GM12891 (cell line): ENCODE results near the gene AUNIP.

ENCODE experiments used
- DNase-seq: peaks from one replicate; pipeline ENCODE4 v3.0.0; 2011; ENCODE audit warnings: low spot score; ENCODE audit not compliant: insufficient read length
- FAIRE-seq: peaks from 2 replicates; lab custom pipeline; 2011; peaks lifted over from hg19 to GRCh38; lab: Jason Lieb, UNC
- PAX5 ChIP-seq: IDR thresholded peaks from 2 replicates; pipeline ENCODE4 v1.6.1; 2011; ENCODE audit warnings: low read length, moderate library complexity, mild to moderate bottlenecking; ENCODE audit not compliant: insufficient read depth, severe bottlenecking
- POLR2A ChIP-seq: IDR thresholded peaks from 2 replicates; pipeline ENCODE4 v1.6.1; 2011; ENCODE audit warnings: low read depth, low read length, control low read depth
- POLR2AphosphoS5 ChIP-seq: IDR thresholded peaks from 2 replicates; pipeline ENCODE4 v1.6.1; 2011; ENCODE audit warnings: low read depth, low read length, control low read depth
- POU2F2 ChIP-seq: IDR thresholded peaks from 2 replicates; pipeline ENCODE4 v1.6.1; 2011; ENCODE audit warnings: low read depth, mild to moderate bottlenecking, control low read depth, low read length, moderate library complexity
- SPI1 ChIP-seq: IDR thresholded peaks from 2 replicates; pipeline ENCODE4 v1.6.1; 2011; ENCODE audit warnings: low read depth, low read length, control low read depth
- TAF1 ChIP-seq: IDR thresholded peaks from 2 replicates; pipeline ENCODE4 v1.6.1; 2011; ENCODE audit warnings: low read depth, low read length, control low read depth

AUNIP gene

GRCh38 chr1:25900219-25900618 is 41.0 kb upstream of the AUNIP start:
- no peak for FAIRE-seq
- DNase-seq, result no peak
- TF ChIP-seq TAF1 (no peak), POU2F2 (no peak)

- no peak for TF ChIP-seq PAX5
- TF ChIP-seq POLR2AphosphoS5, result no peak
- no peak for TF ChIP-seq POLR2A
- TF ChIP-seq SPI1, result no peak
- TF ChIP-seq POU2F2, result no peak
- no peak for TF ChIP-seq TAF1
- FAIRE-seq, result no peak
Measured at GRCh38 chr1:25899792-25900191, 40.5 kb upstream of the AUNIP start.

GRCh38 chr1:25898223-25899015 is 39.2 kb upstream of the AUNIP start:
- DNase-seq, result no peak

More at GRCh38 chr1:25899792-25900191, 40.5 kb upstream of the AUNIP start:
- no peak for DNase-seq

DNA sequence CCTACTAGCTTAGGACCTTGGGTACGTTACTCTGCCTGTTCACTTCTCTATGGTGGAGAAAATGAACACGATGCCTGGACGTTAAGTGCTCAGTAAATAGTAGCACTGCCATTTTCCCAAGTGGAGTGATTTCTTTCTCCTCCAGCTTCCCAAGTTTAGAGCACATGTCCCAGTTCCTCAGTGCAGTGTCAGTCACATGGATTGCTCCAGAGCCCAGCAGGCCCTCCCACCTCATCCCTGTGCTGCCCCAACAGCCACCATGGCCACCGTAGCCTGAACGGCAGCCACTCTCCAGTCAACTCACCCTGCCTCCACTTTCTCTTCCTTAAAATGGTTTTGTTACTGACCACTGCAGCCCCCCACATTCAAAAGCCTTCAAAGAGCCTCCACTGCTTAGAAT is 38.5 kb upstream of the AUNIP start:
- no peak for FAIRE-seq
- TF ChIP-seq TAF1 (no peak), PAX5 (no peak), POU2F2 (no peak), SPI1 (no peak), POLR2AphosphoS5 (no peak), POLR2A (no peak)
- DNase-seq, result no peak

More at GRCh38 chr1:25898223-25899015, 39.2 kb upstream of the AUNIP start:
- FAIRE-seq, result no peak
- TF ChIP-seq POU2F2 (no peak), POLR2AphosphoS5 (no peak), POLR2A (no peak)

GRCh38 chr1:25896266-25896665 is 37.0 kb upstream of the AUNIP start:
- no peak for FAIRE-seq
- no peak for TF ChIP-seq PAX5
- TF ChIP-seq SPI1, result no peak
- TF ChIP-seq POU2F2, result no peak
- TF ChIP-seq POLR2A, result no peak
- TF ChIP-seq TAF1, result no peak
- TF ChIP-seq POLR2AphosphoS5, result no peak
- no peak for DNase-seq

GRCh38 chr1:25895365-25895990 is 36.2 kb upstream of the AUNIP start:
- DNase-seq (peak; percentile 91), FAIRE-seq (peak; percentile 91)
- TF ChIP-seq SPI1 (peak; percentile 48), TAF1 (no peak)

DNA sequence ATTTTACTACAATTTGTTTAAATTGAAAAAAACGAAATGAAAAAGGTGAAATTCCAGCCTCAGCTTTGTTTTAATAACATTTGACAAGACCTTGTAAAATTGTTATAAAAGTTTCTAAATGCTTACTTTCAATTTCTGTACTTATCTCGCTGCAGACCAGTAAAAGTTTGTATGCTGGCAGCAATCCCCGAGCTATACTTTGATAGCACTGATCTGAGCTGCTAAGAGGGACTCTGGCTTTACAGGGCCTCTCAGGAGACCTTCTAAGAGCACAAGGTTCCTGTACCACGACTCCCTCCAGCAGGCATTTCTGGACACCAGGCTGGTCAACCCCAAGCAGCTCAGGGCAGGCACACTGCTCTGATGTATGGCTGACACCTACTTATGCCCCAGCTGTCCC is 33.9 kb upstream of the AUNIP start:
- no peak for TF ChIP-seq SPI1
- no peak for TF ChIP-seq TAF1
- TF ChIP-seq PAX5, result no peak
- TF ChIP-seq POLR2A, result no peak
- no peak for TF ChIP-seq POU2F2
- no peak for TF ChIP-seq POLR2AphosphoS5
- DNase-seq (no peak), FAIRE-seq (no peak)

- DNase-seq, result no peak
- FAIRE-seq, result no peak
- TF ChIP-seq POLR2AphosphoS5 (no peak), PAX5 (no peak), TAF1 (no peak), SPI1 (no peak), POU2F2 (no peak), POLR2A (no peak)
Measured at GRCh38 chr1:25891606-25892005, 32.3 kb upstream of the AUNIP start.

DNA sequence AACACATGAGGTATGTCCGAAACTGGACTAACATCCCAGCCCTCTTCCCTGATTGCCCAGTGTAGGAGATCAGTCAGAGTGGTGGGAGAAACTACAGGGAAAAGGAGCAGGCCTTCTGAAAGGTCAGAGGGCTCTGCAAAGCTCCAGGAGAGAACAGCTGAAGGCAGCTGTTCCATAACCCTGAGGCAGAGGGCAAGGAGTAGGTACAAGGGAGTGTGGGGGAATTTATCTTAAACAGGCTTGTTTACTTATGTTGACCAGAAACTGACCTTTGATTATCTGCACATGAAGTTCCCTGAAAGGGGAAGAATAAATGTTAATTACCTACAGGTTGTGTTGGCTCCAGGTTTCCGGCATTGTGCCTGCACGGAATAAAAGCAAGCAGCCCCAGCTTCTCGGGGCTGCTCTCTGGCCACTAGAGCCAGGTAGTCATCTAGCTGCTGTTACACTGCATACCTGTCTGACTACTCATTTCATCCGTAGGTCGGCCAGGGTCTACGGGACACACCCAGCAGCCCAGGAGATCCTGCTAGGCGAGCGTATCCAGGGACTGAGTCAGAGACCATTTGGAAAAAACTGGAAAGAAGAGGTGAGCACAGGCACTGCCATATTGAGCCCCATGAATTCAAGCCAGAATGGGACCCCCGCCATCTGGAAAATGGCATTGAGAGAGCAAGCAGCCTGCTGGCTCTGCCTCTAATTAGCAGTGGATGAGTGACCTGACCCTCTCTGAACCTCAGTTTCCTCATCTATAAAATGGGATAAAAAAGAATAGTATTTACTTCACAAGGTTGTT is 31.2 kb upstream of the AUNIP start:
- FAIRE-seq, result no peak
- TF ChIP-seq TAF1 (no peak), POLR2AphosphoS5 (no peak), PAX5 (no peak), SPI1 (no peak), POLR2A (no peak)

GRCh38 chr1:25889470-25889869 is 30.2 kb upstream of the AUNIP start:
- no peak for DNase-seq
- TF ChIP-seq PAX5 (no peak), POU2F2 (no peak), SPI1 (no peak), POLR2AphosphoS5 (no peak)
- no peak for FAIRE-seq

More for the DNA sequence above, 31.2 kb upstream of the AUNIP start:
- no peak for DNase-seq

DNA sequence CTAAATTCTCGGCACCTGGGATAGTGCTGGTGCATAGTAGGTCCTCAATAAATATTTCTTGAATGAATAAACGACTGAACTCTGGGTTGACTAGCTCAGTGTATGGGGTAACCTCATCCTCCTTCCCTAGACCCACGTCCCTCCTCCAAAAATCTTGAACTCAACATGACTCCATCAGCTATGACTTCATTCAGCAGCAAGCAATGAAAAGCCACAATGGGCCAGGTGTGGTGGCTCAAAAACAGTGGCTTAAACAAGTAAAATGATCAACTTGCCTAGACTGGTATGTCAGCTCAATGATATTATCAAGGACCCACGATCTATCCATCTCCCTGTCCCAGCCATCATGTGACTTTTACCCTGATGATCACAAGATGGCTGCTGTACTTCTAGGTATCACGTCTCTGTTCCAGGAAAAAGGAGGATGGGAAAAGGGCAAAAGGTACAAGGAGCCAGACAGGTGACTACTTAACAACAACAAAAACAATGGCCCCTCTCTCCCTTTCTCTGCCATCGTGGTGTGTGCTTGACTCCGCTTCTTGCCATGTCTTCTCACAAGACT is 29.2 kb upstream of the AUNIP start:
- TF ChIP-seq POLR2A (no peak), TAF1 (no peak), PAX5 (no peak), POU2F2 (no peak), SPI1 (no peak), POLR2AphosphoS5 (no peak)
- no peak for FAIRE-seq
- DNase-seq, result no peak
